Hepatocyte (in vitro differentiated cells): ENCODE measurements around the gene SF3B3. TPM values are rescaled to one million over a fixed set of nuclear protein-coding genes. Genes with fewer than 3 reads are reported as not detected.
"Not testable (repeated sequence)": the region's sequence is repeated elsewhere in the genome, so short reads cannot be mapped to it uniquely, and the experiment has no call there.

Experiments used
- DNase-seq: peaks from one replicate; pipeline ENCODE4 v3.0.0-alpha.2; 2016; ENCODE audit warnings: low spot score
- H2AFZ ChIP-seq: fragments of 200-600 bp; sonication (generic); 2 replicates; pipeline ENCODE4 v1.6.0; 2016; ENCODE audit warnings: antibody characterized with exemption, mild to moderate bottlenecking
- H3K27ac ChIP-seq: fragments of 200-600 bp; sonication (generic); 2 replicates; pipeline ENCODE4 v1.5.1; 2016; ENCODE audit warnings: mild to moderate bottlenecking
- H3K27me3 ChIP-seq: fragments of 200-600 bp; sonication (generic); 2 replicates; pipeline ENCODE4 v1.6.1; 2016
- H3K36me3 ChIP-seq: fragments of 200-600 bp; sonication (generic); replicated peaks from 2 replicates; pipeline ENCODE4 v1.5.1; 2016; ENCODE audit warnings: low read depth; ENCODE audit not compliant: insufficient read depth
- H3K4me1 ChIP-seq: fragments of 200-600 bp; sonication (generic); 2 replicates; pipeline ENCODE4 v1.5.1; 2016; ENCODE audit warnings: mild to moderate bottlenecking, moderate library complexity; ENCODE audit not compliant: insufficient read depth
- H3K4me2 ChIP-seq: fragments of 200-600 bp; sonication (generic); 2 replicates; pipeline ENCODE4 v1.6.0; 2016
- H3K4me3 ChIP-seq: fragments of 200-600 bp; sonication (generic); 2 replicates; pipeline ENCODE4 v1.5.1; 2016; ENCODE audit warnings: mild to moderate bottlenecking
- H3K79me2 ChIP-seq: fragments of 200-600 bp; sonication (generic); 2 replicates; pipeline ENCODE4 v1.6.0; 2017; ENCODE audit warnings: mild to moderate bottlenecking
- H3K9me2 ChIP-seq: fragments of 200-600 bp; sonication (generic); replicated peaks from 2 replicates; pipeline ENCODE4 v1.6.0; 2017; ENCODE audit warnings: mild to moderate bottlenecking; ENCODE audit not compliant: insufficient read depth
- H3K9me3 ChIP-seq: fragments of 200-600 bp; sonication (generic); 2 replicates; pipeline ENCODE4 v1.5.1; 2016; ENCODE audit warnings: low read depth, mild to moderate bottlenecking
- H4K20me1 ChIP-seq: fragments of 200-600 bp; sonication (generic); 2 replicates; pipeline ENCODE4 v1.6.0; 2016; ENCODE audit warnings: mild to moderate bottlenecking; ENCODE audit not compliant: insufficient read depth, poor library complexity, severe bottlenecking
- EZH2phosphoT487 ChIP-seq: fragments of 200-600 bp; sonication (generic); IDR thresholded peaks from one replicate; pipeline ENCODE4 v1.6.1; 2018; ENCODE audit warnings: antibody characterized with exemption, mild to moderate bottlenecking, low read depth, moderate library complexity; ENCODE audit not compliant: unreplicated experiment, severe bottlenecking
- WGBS: methylation state at CpG from one replicate; pipeline ENCODE4 v1.1.6; 2016; ENCODE audit warnings: low lambda C conversion rate; ENCODE audit errors: missing lambda C conversion rate; 5-methylcytosine and 5-hydroxymethylcytosine counted together
- polyA plus RNA-seq: library from polyadenylated mRNA; unstranded; fragments of >200 nt; fragmentation: Nextera tagmentation; extraction: Ambion mirVana; gene quantifications from 2 replicates; pipeline ENCODE4 v1.2.1, GENCODE V29; 2016
- small RNA-seq: library from RNA; depleted of rRNA; stranded (forward); fragments of <200 nt; gene quantifications from one replicate; pipeline ENCODE3, GENCODE V24; 2014
- total RNA-seq: library from RNA; depleted of rRNA; stranded (reverse); fragments of >200 nt; gene quantifications from 2 replicates; pipeline ENCODE4 v1.2.3, GENCODE V29; 2014

Gene SF3B3
- total and polyA plus RNA-seq, 2 experiments from 2014 or later: 147 to 171 TPM

- Histone ChIP-seq H3K9me3 (no peaks in the 10 kb centered on the region), H2AFZ (no peak overlapping the region), H3K4me3 (no peak overlapping the region), H3K36me3 (no peaks in the 10 kb centered on the region), H3K27me3 (peaks cover 4% of the 10 kb centered on the region), H3K9me2 (no peaks in the 10 kb centered on the region), H3K4me1 (peaks cover 4% of the 10 kb centered on the region), H3K79me2 (no peaks in the 10 kb centered on the region), H3K4me2 (no peak overlapping the region), H3K27ac (no peak overlapping the region), H4K20me1 (no peaks in the 10 kb centered on the region)
- no peak for DNase-seq
- WGBS: 96% methylated on average over 5 of the region's 5 CpGs
- TF ChIP-seq EZH2phosphoT487: no peak
Measured at GRCh38 chr16:70615945-70616344, 92.3 kb downstream of the SF3B3 start.

GRCh38 chr16:70621864-70622263 lies 98.2 kb downstream of the SF3B3 start:
- H3K4me2 ChIP-seq, DNase-seq, H3K9me2 ChIP-seq, H3K4me3 ChIP-seq, H3K9me3 ChIP-seq, H2AFZ ChIP-seq, H3K36me3 ChIP-seq, H3K4me1 ChIP-seq, H4K20me1 ChIP-seq, H3K27ac ChIP-seq, H3K27me3 ChIP-seq, H3K79me2 ChIP-seq: not testable (repeated sequence)
- WGBS: 56% methylated on average over 2 of the region's 3 CpGs

Small RNA genes within 50 kb of the gene (small RNA-seq; reads per million reads assigned to genes)
- gene SNORD111 (290 reads per million, percentile 98 among the genes with 10 or more reads in this experiment), gene SNORD111B (221 reads per million, percentile 98 among the genes with 10 or more reads in this experiment)

Other genes with a start within 250 kb of the SF3B3 start
- 73.8 and 78.6 TPM in 2 replicates for gene AARS1, start 234.3 kb upstream of the SF3B3 start, total RNA-seq
- gene AARS1, start 234.3 kb upstream of the SF3B3 start, polyA plus RNA-seq: 71.2 and 79.5 TPM in 2 replicates
- gene DDX19B, start 224.6 kb upstream of the SF3B3 start, total RNA-seq: 26.6 and 31.6 TPM in 2 replicates
- 33.8 and 38.7 TPM in 2 replicates for gene DDX19B, start 224.6 kb upstream of the SF3B3 start, polyA plus RNA-seq
- 49.5 and 55.7 TPM in 2 replicates for gene DDX19A, start 176.9 kb upstream of the SF3B3 start, total RNA-seq
- gene DDX19A, start 176.9 kb upstream of the SF3B3 start, polyA plus RNA-seq: 39.1 and 45.1 TPM in 2 replicates
- gene ST3GAL2, start 84.7 kb upstream of the SF3B3 start, total RNA-seq: 24.2 and 29.2 TPM in 2 replicates
- gene ST3GAL2, start 84.7 kb upstream of the SF3B3 start, polyA plus RNA-seq: 20.8 and 25.6 TPM in 2 replicates
- gene FCSK, start 69.2 kb upstream of the SF3B3 start, total RNA-seq: 13.3 and 25.9 TPM in 2 replicates
- gene FCSK, start 69.2 kb upstream of the SF3B3 start, polyA plus RNA-seq: 12.1 and 15.7 TPM in 2 replicates
- gene COG4, start 262 bp upstream of the SF3B3 start, total RNA-seq: 45.9 and 52.9 TPM in 2 replicates
- gene COG4, start 262 bp upstream of the SF3B3 start, polyA plus RNA-seq: 35.3 and 48.9 TPM in 2 replicates
- 2.2 TPM in 2 replicates for gene IL34, start 122.7 kb downstream of the SF3B3 start, total RNA-seq
- 0.48 and 2.6 TPM in 2 replicates for gene IL34, start 122.7 kb downstream of the SF3B3 start, polyA plus RNA-seq
- 16.1 and 19.6 TPM in 2 replicates for gene MTSS2, start 162.2 kb downstream of the SF3B3 start, total RNA-seq
- gene MTSS2, start 162.2 kb downstream of the SF3B3 start, polyA plus RNA-seq: 10.4 and 16.5 TPM in 2 replicates